ENCODE results near the gene PIERCE2. TPM values are rescaled to one million over a fixed set of nuclear protein-coding genes. Genes with fewer than 3 reads are reported as not detected.
"Not testable (repeated sequence)": the region's sequence is repeated elsewhere in the genome, so short reads cannot be mapped to it uniquely, and the experiment has no call there.

Gene PIERCE2
- total RNA-seq, 1 donor from 2014 or later = 2.3 TPM

- intact Hi-C loops (cut with DNase I) = no loop called here
- no peak for TF ChIP-seq CTCF (IDR thresholded peaks at IDR 0.05)
- DNase-seq = no peak
- no peaks in the 10 kb centered on the region for H3K9me3 ChIP-seq
- peak overlapping the region; percentile 27 for H3K27ac ChIP-seq
- no peak overlapping the region for H3K4me3 ChIP-seq
- no peaks in the 10 kb centered on the region for H3K27me3 ChIP-seq
- peaks cover 45% of the 10 kb centered on the region for H3K4me1 ChIP-seq
- H3K36me3 ChIP-seq = no peaks in the 10 kb centered on the region
- ATAC-seq = peak; percentile 2
These were observed 4.8 kb upstream of the PIERCE2 start for GRCh38 chr15:55403531-55403930.

DNA sequence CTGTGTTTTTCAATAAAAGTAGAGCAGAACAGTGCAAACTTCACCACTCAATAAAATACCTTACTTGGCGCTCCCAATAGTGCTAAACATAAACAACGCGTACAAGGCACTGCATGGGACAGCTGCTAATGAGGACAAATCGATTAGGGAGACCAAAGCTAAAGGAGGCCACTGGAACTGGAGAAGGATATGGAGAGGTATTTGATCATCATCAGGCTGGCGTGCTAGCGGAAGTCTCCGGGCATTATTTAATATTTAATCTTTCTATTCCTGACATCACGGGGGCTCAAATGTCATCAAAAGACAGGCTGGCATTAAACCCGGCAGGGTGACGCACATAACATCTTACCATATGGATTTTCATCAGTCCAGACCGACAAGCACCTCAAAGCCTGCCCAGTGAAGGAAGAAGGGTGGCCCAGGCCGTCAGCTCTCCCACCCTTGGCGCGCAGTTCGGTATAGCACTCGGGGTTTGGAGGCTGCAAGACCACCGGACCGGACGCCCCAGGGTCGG, 740 bp upstream of the PIERCE2 start:
- Histone ChIP-seq H3K4me3 (peak overlapping the region; percentile 68), H3K27me3 (no peaks in the 10 kb centered on the region), H3K4me1 (peaks cover 34% of the 10 kb centered on the region), H3K27ac (peak overlapping the region; percentile 89), H3K36me3 (no peaks in the 10 kb centered on the region), H3K9me3 (no peaks in the 10 kb centered on the region)
- intact Hi-C loops (cut with DNase I) = no loop called here
- TF ChIP-seq CTCF (IDR thresholded peaks at IDR 0.05) = no peak
- no peak for DNase-seq
- no peak for ATAC-seq

DNA sequence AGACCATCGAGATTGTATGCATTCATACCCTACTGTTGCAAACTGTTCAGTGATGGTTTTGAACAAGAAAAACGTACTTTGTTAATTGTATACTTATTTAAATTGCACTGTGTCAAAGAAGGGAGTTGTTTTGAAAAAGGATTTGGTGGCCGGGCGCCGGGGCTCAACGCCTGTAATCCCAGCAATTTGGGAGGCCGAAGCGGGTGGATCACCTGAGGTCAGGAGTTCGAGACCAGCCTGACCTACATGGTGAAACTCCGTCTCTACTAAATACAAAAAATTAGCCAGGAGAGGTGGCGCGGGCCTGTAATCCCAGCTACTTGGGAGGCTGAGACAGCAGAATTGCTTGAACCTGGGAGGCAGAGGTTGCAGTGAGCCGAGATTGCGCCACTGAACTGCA, 681 bp downstream of the PIERCE2 start:
- intact Hi-C loops (cut with DNase I); H3K27me3 ChIP-seq; ATAC-seq; H3K36me3 ChIP-seq; DNase-seq; H3K9me3 ChIP-seq: not testable (repeated sequence)
- Histone ChIP-seq H3K27ac (peak overlapping the region; percentile 89), H3K4me3 (peak overlapping the region; percentile 68), H3K4me1 (peaks cover 24% of the 10 kb centered on the region)

GRCh38 chr15:55417678-55418077, 9.4 kb downstream of the PIERCE2 start:
- H3K27ac ChIP-seq; H3K27me3 ChIP-seq; H3K36me3 ChIP-seq; H3K4me1 ChIP-seq; DNase-seq; H3K4me3 ChIP-seq; H3K9me3 ChIP-seq; ATAC-seq; intact Hi-C loops (cut with DNase I): not testable (repeated sequence)

DNA sequence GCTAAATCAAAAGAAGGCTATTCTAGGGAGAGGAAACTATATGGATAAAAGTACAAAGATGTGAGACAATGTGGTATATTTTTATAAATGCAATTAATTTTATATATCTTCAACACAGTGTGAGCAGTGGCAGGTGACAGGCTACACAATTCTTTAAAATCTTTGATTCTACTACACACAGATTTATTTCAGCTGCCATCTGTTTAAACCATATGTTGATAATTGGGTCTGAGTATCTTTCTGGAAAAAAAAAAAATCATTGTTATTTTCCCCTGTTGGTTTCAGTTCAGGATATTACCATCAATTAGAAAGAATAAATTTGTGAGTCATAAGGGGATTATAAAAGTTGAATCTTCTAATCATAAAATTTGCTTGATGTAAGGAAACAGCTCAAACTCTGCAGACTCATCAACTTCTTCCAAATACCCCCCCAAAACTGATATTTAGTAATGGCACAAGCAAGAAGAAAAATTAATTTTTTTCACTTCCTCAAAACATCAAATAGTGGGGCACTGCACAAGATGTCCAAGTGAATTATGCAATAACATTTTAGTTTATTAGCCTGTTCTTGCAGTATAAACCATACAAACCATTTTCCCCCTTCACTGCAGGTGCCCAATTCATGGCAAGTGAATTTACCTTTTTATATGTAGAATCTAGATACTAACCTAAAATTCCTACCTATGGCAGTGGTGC, 12.0 kb downstream of the PIERCE2 start:
- no peak overlapping the region for H3K4me3 ChIP-seq
- no peak for TF ChIP-seq CTCF (IDR thresholded peaks at IDR 0.05)
- H3K27me3 ChIP-seq = no peaks in the 10 kb centered on the region
- H3K4me1 ChIP-seq = no peaks in the 10 kb centered on the region
- intact Hi-C loops (cut with DNase I) = no loop called here
- no peak overlapping the region for H3K27ac ChIP-seq
- no peaks in the 10 kb centered on the region for H3K9me3 ChIP-seq
- no peaks in the 10 kb centered on the region for H3K36me3 ChIP-seq
- ATAC-seq = no peak
- no peak for DNase-seq

GRCh38 chr15:55422089-55422488, 13.8 kb downstream of the PIERCE2 start:
- H3K4me3 ChIP-seq = no peak overlapping the region
- no peaks in the 10 kb centered on the region for H3K4me1 ChIP-seq
- H3K36me3 ChIP-seq = no peaks in the 10 kb centered on the region
- ATAC-seq (no peak), DNase-seq (no peak)
- no peak overlapping the region for H3K27ac ChIP-seq
- H3K27me3 ChIP-seq = no peaks in the 10 kb centered on the region
- no peaks in the 10 kb centered on the region for H3K9me3 ChIP-seq
- intact Hi-C loops (cut with DNase I) = no loop called here
- no peak for TF ChIP-seq CTCF (IDR thresholded peaks at IDR 0.05)

Data from upper lobe of right lung (tissue), 1 donor.